ENCODE measurements around the gene ZRANB1. TPM values are rescaled to one million over a fixed set of nuclear protein-coding genes. Genes with fewer than 3 reads are reported as not detected.

ZRANB1 gene
- total and polyA plus RNA-seq, 2 of the 13 experiments (the other 11 are each of a cell fraction or from before 2014, with no cell fraction given): 10.3 to 19.6 TPM

- TF ChIP-seq, protein P1, sequence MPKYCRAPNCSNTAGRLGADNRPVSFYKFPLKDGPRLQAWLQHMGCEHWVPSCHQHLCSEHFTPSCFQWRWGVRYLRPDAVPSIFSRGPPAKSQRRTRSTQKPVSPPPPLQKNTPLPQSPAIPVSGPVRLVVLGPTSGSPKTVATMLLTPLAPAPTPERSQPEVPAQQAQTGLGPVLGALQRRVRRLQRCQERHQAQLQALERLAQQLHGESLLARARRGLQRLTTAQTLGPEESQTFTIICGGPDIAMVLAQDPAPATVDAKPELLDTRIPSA (CRISPR knock-in tag; IDR thresholded peaks at IDR 0.05; ENCODE audit: borderline replicate concordance): no peak
- no peak for TF ChIP-seq ZNF121 (CRISPR knock-in tag; IDR thresholded peaks at IDR 0.05)
- TF ChIP-seq YEATS2 (CRISPR knock-in tag; IDR thresholded peaks at IDR 0.05; ENCODE audit: borderline replicate concordance): peak; percentile 89
- peak; percentile 70; the same call in 1 of the 2 replicates for TF ChIP-seq KDM3A (CRISPR knock-in tag; IDR thresholded peaks at IDR 0.05; ENCODE audit: low read depth)
- no peak for TF ChIP-seq DNMT1 (CRISPR knock-in tag; IDR thresholded peaks at IDR 0.05)
- TF ChIP-seq, protein P2, sequence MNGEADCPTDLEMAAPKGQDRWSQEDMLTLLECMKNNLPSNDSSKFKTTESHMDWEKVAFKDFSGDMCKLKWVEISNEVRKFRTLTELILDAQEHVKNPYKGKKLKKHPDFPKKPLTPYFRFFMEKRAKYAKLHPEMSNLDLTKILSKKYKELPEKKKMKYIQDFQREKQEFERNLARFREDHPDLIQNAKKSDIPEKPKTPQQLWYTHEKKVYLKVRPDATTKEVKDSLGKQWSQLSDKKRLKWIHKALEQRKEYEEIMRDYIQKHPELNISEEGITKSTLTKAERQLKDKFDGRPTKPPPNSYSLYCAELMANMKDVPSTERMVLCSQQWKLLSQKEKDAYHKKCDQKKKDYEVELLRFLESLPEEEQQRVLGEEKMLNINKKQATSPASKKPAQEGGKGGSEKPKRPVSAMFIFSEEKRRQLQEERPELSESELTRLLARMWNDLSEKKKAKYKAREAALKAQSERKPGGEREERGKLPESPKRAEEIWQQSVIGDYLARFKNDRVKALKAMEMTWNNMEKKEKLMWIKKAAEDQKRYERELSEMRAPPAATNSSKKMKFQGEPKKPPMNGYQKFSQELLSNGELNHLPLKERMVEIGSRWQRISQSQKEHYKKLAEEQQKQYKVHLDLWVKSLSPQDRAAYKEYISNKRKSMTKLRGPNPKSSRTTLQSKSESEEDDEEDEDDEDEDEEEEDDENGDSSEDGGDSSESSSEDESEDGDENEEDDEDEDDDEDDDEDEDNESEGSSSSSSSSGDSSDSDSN (CRISPR knock-in tag; IDR thresholded peaks at IDR 0.05): peak; percentile 72
- TF ChIP-seq ZNF724P (CRISPR knock-in tag; IDR thresholded peaks at IDR 0.05; ENCODE audit: borderline replicate concordance): peak; percentile 81
- TF ChIP-seq ZFX (CRISPR knock-in tag; IDR thresholded peaks at IDR 0.05; ENCODE audit: low read depth): peak; percentile 92
- peak; percentile 93 for TF ChIP-seq KMT2A (CRISPR knock-in tag; IDR thresholded peaks at IDR 0.05)
- TF ChIP-seq, protein P3, sequence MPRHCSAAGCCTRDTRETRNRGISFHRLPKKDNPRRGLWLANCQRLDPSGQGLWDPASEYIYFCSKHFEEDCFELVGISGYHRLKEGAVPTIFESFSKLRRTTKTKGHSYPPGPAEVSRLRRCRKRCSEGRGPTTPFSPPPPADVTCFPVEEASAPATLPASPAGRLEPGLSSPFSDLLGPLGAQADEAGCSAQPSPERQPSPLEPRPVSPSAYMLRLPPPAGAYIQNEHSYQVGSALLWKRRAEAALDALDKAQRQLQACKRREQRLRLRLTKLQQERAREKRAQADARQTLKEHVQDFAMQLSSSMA (CRISPR knock-in tag; IDR thresholded peaks at IDR 0.05): 0 out of 2 replicates have a peak, but pooled peaks have one; percentile 46
- TF ChIP-seq, protein P4, sequence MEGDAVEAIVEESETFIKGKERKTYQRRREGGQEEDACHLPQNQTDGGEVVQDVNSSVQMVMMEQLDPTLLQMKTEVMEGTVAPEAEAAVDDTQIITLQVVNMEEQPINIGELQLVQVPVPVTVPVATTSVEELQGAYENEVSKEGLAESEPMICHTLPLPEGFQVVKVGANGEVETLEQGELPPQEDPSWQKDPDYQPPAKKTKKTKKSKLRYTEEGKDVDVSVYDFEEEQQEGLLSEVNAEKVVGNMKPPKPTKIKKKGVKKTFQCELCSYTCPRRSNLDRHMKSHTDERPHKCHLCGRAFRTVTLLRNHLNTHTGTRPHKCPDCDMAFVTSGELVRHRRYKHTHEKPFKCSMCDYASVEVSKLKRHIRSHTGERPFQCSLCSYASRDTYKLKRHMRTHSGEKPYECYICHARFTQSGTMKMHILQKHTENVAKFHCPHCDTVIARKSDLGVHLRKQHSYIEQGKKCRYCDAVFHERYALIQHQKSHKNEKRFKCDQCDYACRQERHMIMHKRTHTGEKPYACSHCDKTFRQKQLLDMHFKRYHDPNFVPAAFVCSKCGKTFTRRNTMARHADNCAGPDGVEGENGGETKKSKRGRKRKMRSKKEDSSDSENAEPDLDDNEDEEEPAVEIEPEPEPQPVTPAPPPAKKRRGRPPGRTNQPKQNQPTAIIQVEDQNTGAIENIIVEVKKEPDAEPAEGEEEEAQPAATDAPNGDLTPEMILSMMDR (CRISPR knock-in tag; IDR thresholded peaks at IDR 0.05): peak; percentile 23; the same call in 1 of the 2 replicates
- no peak for TF ChIP-seq ZNF251 (CRISPR knock-in tag; IDR thresholded peaks at IDR 0.05)
- peak; percentile 76; the same call in 1 of the 2 replicates for TF ChIP-seq ZNF430 (CRISPR knock-in tag; IDR thresholded peaks at IDR 0.05)
- TF ChIP-seq RBFOX2 (IDR thresholded peaks at IDR 0.05; ENCODE audit: low read depth, low read length): peak; percentile 94
- peak; percentile 54; the same call in 1 of the 2 replicates for TF ChIP-seq ZNF672 (CRISPR knock-in tag; IDR thresholded peaks at IDR 0.05)
- TF ChIP-seq BRCA1 (CRISPR knock-in tag; IDR thresholded peaks at IDR 0.05): 0 out of 2 replicates have a peak, but pooled peaks have one; percentile 47
- peak in 1 of 2 experiments; percentile 70; a peak in 1 of 4 replicates for TF ChIP-seq KLF16 (CRISPR knock-in tag; IDR thresholded peaks at IDR 0.05)
- TF ChIP-seq REXO4 (CRISPR knock-in tag; IDR thresholded peaks at IDR 0.05; ENCODE audit: borderline replicate concordance): no peak
- 0 out of 2 replicates have a peak, but pooled peaks have one; percentile 46 for TF ChIP-seq ZFAT (CRISPR knock-in tag; conservative IDR thresholded peaks at IDR 0.05)
- peak; percentile 69 for TF ChIP-seq SPEN (CRISPR knock-in tag; IDR thresholded peaks at IDR 0.05; ENCODE audit: low read depth)
- TF ChIP-seq MLX (CRISPR knock-in tag; IDR thresholded peaks at IDR 0.05): 0 out of 2 replicates have a peak, but pooled peaks have one; percentile 18
- TF ChIP-seq TBP (CRISPR knock-in tag; IDR thresholded peaks at IDR 0.05): 0 out of 2 replicates have a peak, but pooled peaks have one; percentile 57
- peak; percentile 82 for TF ChIP-seq HNRNPLL (IDR thresholded peaks at IDR 0.05; ENCODE audit: low read depth, low read length, poor library complexity, severe bottlenecking)
- TF ChIP-seq HDAC1 (CRISPR knock-in tag; IDR thresholded peaks at IDR 0.05): peak; percentile 76
Observed at GRCh38 chr10:124916585-124917427, 25.1 kb upstream of the ZRANB1 start (continued).

Measured in HepG2 (cell line).